T-helper 2 cell treated with Interferon-gamma antibody and Interleukin-4, amounts not matched to agents 5 μg/mL and 100 μg/mL, for 36 hours (primary cell): ENCODE results near the gene PROK2.

Source experiments
- DNase-seq: peaks from one replicate; pipeline ENCODE4 v3.0.0; 2021; ENCODE audit warnings: low spot score
- H3K27ac Mint-ChIP-seq: one replicate; pipeline ENCODE4 v1.8.0; 2021; ENCODE audit warnings: mild to moderate bottlenecking, mixed read lengths
- H3K27me3 Mint-ChIP-seq: one replicate; pipeline ENCODE4 v1.8.0; 2021; ENCODE audit warnings: low read depth, mixed read lengths
- H3K36me3 Mint-ChIP-seq: one replicate; pipeline ENCODE4 v1.8.0; 2021; ENCODE audit warnings: low read depth, mixed read lengths
- H3K4me1 Mint-ChIP-seq: one replicate; pipeline ENCODE4 v1.8.0; 2021; ENCODE audit warnings: low read depth, mixed read lengths
- H3K4me3 Mint-ChIP-seq: one replicate; pipeline ENCODE4 v1.8.0; 2022; ENCODE audit warnings: mild to moderate bottlenecking, moderate library complexity, mixed read lengths
- H3K9me3 Mint-ChIP-seq: one replicate; pipeline ENCODE4 v1.8.0; 2021; ENCODE audit warnings: mixed read lengths

PROK2 gene

DNA sequence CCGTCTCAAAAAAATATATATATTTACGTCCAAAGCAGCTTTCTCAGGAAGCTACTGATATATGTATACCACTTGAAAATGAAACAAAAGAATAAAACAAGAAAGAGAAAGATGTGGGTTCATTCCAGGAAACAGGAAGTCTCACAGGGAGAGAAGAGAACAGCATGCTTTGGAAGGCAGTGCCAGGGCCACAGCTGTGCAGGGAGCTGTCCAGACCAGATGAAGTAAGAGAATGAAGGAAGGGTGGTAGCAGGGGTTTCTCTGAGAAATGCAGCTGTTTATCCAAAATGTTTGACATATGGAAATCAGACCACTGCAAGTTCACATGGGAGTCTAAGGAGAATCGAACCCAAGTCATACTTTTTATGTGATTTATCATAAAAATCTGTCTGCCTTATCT lies 40.2 kb downstream of the PROK2 start:
- Mint-ChIP-seq H3K27me3 (peaks cover 30% of the 10 kb centered on the region), H3K4me3 (no peak overlapping the region), H3K27ac (no peak overlapping the region), H3K36me3 (peaks cover 1% of the 10 kb centered on the region), H3K9me3 (peaks cover 39% of the 10 kb centered on the region), H3K4me1 (peaks cover 2% of the 10 kb centered on the region)
- DNase-seq, result no peak

GRCh38 chr3:71742621-71743020 lies 42.3 kb downstream of the PROK2 start:
- peaks cover 2% of the 10 kb centered on the region for H3K4me1 Mint-ChIP-seq
- no peak for DNase-seq
- no peak overlapping the region for H3K4me3 Mint-ChIP-seq
- H3K9me3 Mint-ChIP-seq, result peaks cover 39% of the 10 kb centered on the region
- no peak overlapping the region for H3K27ac Mint-ChIP-seq
- peaks cover 29% of the 10 kb centered on the region for H3K27me3 Mint-ChIP-seq
- H3K36me3 Mint-ChIP-seq, result peaks cover 1% of the 10 kb centered on the region

GRCh38 chr3:71734881-71735280 lies 50.1 kb downstream of the PROK2 start:
- DNase-seq, result no peak
- Mint-ChIP-seq H3K27ac (no peak overlapping the region), H3K36me3 (no peaks in the 10 kb centered on the region), H3K4me1 (peaks cover 9% of the 10 kb centered on the region), H3K4me3 (no peak overlapping the region), H3K27me3 (peaks cover 41% of the 10 kb centered on the region), H3K9me3 (no peaks in the 10 kb centered on the region)

DNA sequence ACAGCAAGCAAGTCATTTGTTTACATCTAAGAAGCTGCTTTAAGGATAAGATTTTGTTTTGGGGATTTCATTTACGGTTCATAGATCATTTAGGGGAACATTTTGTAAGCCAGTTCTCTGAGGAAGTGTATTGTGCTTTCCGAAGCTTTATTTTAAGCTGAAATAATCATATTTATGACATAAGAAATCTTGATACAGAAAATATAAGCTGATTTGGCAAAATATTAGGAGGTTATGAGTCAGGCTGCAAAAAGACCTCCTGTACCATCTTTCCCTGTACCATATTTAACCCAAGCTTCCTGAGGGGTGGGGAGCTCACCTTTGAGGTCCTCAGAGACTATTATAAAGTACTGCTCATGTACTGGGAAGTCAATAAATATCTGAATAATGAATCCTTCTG lies 51.6 kb downstream of the PROK2 start:
- Mint-ChIP-seq H3K4me3 (no peak overlapping the region), H3K36me3 (no peaks in the 10 kb centered on the region), H3K27ac (no peak overlapping the region), H3K9me3 (no peaks in the 10 kb centered on the region), H3K4me1 (peaks cover 22% of the 10 kb centered on the region), H3K27me3 (peaks cover 34% of the 10 kb centered on the region)
- no peak for DNase-seq

GRCh38 chr3:71732637-71733036 lies 52.3 kb downstream of the PROK2 start:
- Mint-ChIP-seq H3K27ac (no peak overlapping the region), H3K9me3 (no peaks in the 10 kb centered on the region), H3K36me3 (no peaks in the 10 kb centered on the region), H3K4me3 (no peak overlapping the region), H3K27me3 (peaks cover 28% of the 10 kb centered on the region), H3K4me1 (peaks cover 24% of the 10 kb centered on the region)
- DNase-seq, result no peak

GRCh38 chr3:71728632-71729342 lies 56.2 kb downstream of the PROK2 start:
- Mint-ChIP-seq H3K36me3 (peaks cover 4% of the 10 kb centered on the region), H3K4me3 (no peak overlapping the region), H3K27ac (no peak overlapping the region), H3K4me1 (peaks cover 43% of the 10 kb centered on the region), H3K9me3 (no peaks in the 10 kb centered on the region), H3K27me3 (peaks cover 3% of the 10 kb centered on the region)
- no peak for DNase-seq

DNA sequence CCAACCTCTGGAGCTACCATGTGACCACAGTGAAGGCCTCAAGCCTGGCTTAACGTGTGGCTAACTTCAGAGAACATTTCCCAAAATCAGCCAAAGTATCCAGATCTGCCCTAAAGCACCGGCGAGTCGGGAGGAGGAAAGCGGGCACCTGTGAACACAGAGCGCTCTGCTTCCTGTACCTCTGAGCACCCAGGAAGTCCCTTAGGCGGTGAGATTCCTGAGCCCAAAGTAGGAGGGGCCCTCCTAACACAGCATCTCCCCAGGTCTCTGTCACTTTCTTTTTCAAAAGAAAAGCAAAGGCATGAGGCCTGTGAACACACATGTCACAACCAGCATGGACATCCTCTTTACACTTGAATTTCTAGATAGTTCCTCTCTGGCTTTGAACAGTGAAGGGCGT lies 58.8 kb downstream of the PROK2 start:
- Mint-ChIP-seq H3K27ac (peak overlapping the region; percentile 96), H3K27me3 (no peaks in the 10 kb centered on the region), H3K4me1 (peaks cover 65% of the 10 kb centered on the region), H3K36me3 (peaks cover 15% of the 10 kb centered on the region), H3K9me3 (no peaks in the 10 kb centered on the region), H3K4me3 (peak overlapping the region; percentile 96)
- peak; percentile 29 for DNase-seq

DNA sequence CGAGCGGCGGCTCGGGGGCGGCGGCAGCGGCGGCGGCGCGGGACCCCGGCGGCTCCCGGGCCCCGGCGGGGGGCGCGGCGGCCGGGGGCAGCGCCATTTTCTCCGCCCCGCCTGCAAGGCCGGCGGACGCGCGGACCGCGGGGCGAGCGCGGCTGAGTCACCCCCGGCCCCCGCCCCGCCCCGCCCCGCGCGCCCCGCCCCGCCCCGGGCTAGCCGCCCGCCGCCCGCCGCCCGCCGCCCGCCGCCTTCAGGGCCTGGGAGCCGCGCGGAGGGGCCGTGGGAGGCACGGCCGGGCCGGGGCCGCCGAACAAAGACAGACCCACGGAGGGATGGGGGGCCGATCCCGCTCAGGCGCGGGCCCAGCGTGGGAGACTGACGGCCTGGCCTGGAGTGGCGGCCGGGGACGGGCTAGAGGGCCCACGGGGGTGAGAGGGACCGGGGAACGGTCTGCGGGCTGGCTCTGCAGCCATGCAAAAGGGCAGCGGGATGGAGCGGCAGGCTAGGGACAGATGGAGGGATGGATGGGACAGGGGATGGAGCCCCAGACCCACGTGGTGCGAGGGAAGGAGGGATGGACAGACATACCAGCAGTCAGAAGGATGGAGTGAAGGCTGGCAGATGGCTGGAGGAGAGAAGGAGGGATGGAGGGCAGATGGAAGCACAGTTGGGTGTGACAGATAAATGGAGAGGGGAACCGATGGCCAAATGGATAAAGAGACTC lies 59.5 kb downstream of the PROK2 start, which contains the start of gene EIF4E3:
EIF4E3 (minus strand) TSS at position 132 of the 721 bp plus-strand sequence; CDS start at position 97, 35 bp downstream.
- Mint-ChIP-seq H3K4me3 (peak within 1 kb of the TSS; percentile 97), H3K27me3 (no peaks in the 10 kb centered on the region), H3K4me1 (peaks cover 67% of the 10 kb centered on the region), H3K36me3 (peaks cover 22% of the 10 kb centered on the region), H3K27ac (peak within 1 kb of the TSS; percentile 96), H3K9me3 (no peaks in the 10 kb centered on the region)
- peak; percentile 53 for DNase-seq

DNA sequence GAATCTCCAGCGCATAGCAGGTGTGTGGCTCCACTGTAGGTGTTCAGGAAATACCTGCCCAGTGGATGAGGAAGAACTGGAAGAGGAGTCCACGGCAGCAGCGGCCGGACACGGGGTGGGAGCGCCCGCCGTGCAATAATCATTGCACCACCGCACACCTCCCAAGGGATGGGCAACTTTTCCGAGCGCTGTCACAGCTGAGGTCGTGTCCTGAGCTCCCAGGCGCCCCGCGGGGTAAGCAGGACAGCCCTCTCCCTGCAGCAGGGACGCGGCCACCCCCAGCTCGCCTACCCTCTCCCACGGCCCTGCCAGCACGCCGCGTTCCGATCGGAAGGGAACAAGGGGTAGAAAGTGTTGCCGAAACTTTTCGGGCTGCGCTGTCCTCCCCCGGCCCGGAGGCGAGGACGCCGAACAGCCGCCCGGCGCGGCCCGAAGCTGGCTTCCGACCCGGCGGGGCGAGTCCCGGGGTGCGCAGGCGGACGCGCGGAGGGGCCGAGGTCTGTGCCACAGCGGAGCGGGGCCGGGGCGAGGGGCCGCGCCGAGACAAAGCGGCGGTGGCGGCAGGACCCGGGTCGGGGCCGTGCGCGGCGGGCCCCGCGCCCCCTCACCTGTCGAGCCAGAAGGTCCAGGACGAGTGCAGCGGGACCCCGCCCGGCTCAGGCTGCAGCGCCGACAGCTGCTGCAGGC lies 60.2 kb downstream of the PROK2 start:
- DNase-seq, result peak; percentile 30
- H3K36me3 Mint-ChIP-seq, result peaks cover 24% of the 10 kb centered on the region
- no peaks in the 10 kb centered on the region for H3K27me3 Mint-ChIP-seq
- peak overlapping the region; percentile 92 for H3K27ac Mint-ChIP-seq
- peaks cover 63% of the 10 kb centered on the region for H3K4me1 Mint-ChIP-seq
- no peaks in the 10 kb centered on the region for H3K9me3 Mint-ChIP-seq
- peak overlapping the region; percentile 97 for H3K4me3 Mint-ChIP-seq

- H3K27ac Mint-ChIP-seq, result peak overlapping the region; percentile 92
- H3K9me3 Mint-ChIP-seq, result no peaks in the 10 kb centered on the region
- no peak for DNase-seq
- no peaks in the 10 kb centered on the region for H3K27me3 Mint-ChIP-seq
- H3K36me3 Mint-ChIP-seq, result peaks cover 29% of the 10 kb centered on the region
- H3K4me3 Mint-ChIP-seq, result peak overlapping the region; percentile 97
- H3K4me1 Mint-ChIP-seq, result peaks cover 61% of the 10 kb centered on the region
These were observed 60.8 kb downstream of the PROK2 start for GRCh38 chr3:71724171-71724453.

GRCh38 chr3:71723452-71724170 lies 61.3 kb downstream of the PROK2 start:
- peaks cover 63% of the 10 kb centered on the region for H3K4me1 Mint-ChIP-seq
- peak overlapping the region; percentile 97 for H3K4me3 Mint-ChIP-seq
- no peaks in the 10 kb centered on the region for H3K27me3 Mint-ChIP-seq
- no peaks in the 10 kb centered on the region for H3K9me3 Mint-ChIP-seq
- DNase-seq, result peak; percentile 58
- peaks cover 32% of the 10 kb centered on the region for H3K36me3 Mint-ChIP-seq
- H3K27ac Mint-ChIP-seq, result peak overlapping the region; percentile 92

DNA sequence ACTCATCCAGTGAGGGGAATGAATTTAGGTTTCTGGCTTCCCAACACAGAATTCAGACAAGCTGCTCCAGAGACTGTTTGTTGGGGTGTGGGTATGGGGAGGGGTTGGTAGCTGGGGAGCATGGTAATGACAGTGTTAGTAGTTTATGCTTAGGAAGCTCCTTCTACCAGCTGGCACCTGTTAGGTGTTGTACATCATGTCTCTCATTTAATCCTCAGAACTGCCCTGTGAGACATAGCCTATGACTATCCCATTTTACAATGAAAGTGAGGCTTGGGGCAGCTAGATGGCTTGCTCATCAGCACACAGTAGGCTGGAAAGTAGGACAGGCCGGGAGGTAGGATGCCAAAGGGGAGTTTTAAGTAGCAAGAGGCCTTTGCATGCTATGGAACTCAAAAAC lies 62.3 kb downstream of the PROK2 start:
- H3K36me3 Mint-ChIP-seq, result peaks cover 36% of the 10 kb centered on the region
- H3K27me3 Mint-ChIP-seq, result no peaks in the 10 kb centered on the region
- H3K4me3 Mint-ChIP-seq, result peak overlapping the region; percentile 86
- no peaks in the 10 kb centered on the region for H3K9me3 Mint-ChIP-seq
- H3K4me1 Mint-ChIP-seq, result peaks cover 68% of the 10 kb centered on the region
- peak overlapping the region; percentile 96 for H3K27ac Mint-ChIP-seq
- no peak for DNase-seq
